GM10248 (cell line): ENCODE measurements around the gene MLPH.

ENCODE experiments used
- CTCF ChIA-PET: fragments of 300-600 bp; sonication (Branson Sonifier 250); formaldehyde crosslinking; extraction: SDS; loops from one replicate; lab custom pipeline; 2021; ENCODE audit warnings: antibody characterized with exemption; lab: Yijun Ruan, JAX
- POLR2A ChIA-PET: fragments of 350-650 bp; sonication (Branson Sonifier 250); formaldehyde crosslinking; extraction: SDS; loops from one replicate; lab custom pipeline; 2020; ENCODE audit warnings: antibody characterized with exemption; lab: Yijun Ruan, JAX
- DNase-seq: peaks from one replicate; pipeline ENCODE4 v3.0.0; 2012; ENCODE audit errors: extremely low spot score
- CTCF ChIP-seq: IDR thresholded peaks from 2 replicates; pipeline ENCODE4 v1.5.1; 2012; ENCODE audit warnings: mild to moderate bottlenecking, low read depth; ENCODE audit errors: extremely low read depth, missing control alignments, control extremely low read depth

MLPH gene

GRCh38 chr2:237599465-237600110 is 112.5 kb downstream of the MLPH start:
- ChIA-PET POLR2A (no interaction called here), CTCF (interaction anchor here (1.1 to 1.2 kb wide), 2 partner anchors 7 to 49 kb away, joined by 3 read pairs; no protein-coding TSS in a partner anchor)
- no peak for DNase-seq
- TF ChIP-seq CTCF = no peak

GRCh38 chr2:237600205-237600846 is 113.3 kb downstream of the MLPH start:
- TF ChIP-seq CTCF = no peak
- ChIA-PET CTCF (interaction anchor here (1.1 to 1.2 kb wide), 3 partner anchors 8 to 145 kb away, joined by 3 read pairs; no protein-coding TSS in a partner anchor), POLR2A (no interaction called here)
- no peak for DNase-seq

- DNase-seq = no peak
- no peak for TF ChIP-seq CTCF
- ChIA-PET POLR2A (no interaction called here), CTCF (interaction anchor here (2.9 kb wide), 1 partner anchor 143 kb away, joined by 11 read pairs; no protein-coding TSS in a partner anchor)
Observed at GRCh38 chr2:237601453-237602116, 114.5 kb downstream of the MLPH start.

- POLR2A ChIA-PET = no interaction called here
- no peak for TF ChIP-seq CTCF
- DNase-seq = no peak
- CTCF ChIA-PET = interaction anchor here (0.7 to 2.9 kb wide), 2 partner anchors 31 to 143 kb away, joined by 3 to 11 read pairs; no protein-coding TSS in a partner anchor
Observed at GRCh38 chr2:237602409-237602808, 115.4 kb downstream of the MLPH start.

- ChIA-PET POLR2A (no interaction called here), CTCF (interaction anchor here (1.2 to 2.9 kb wide), 2 partner anchors 13 to 142 kb away, joined by 3 to 11 read pairs; partner anchors contain the start of gene RAB17)
- TF ChIP-seq CTCF = no peak
- DNase-seq = no peak
Observed at GRCh38 chr2:237603049-237603717, 116.1 kb downstream of the MLPH start.
